SU-DHL-6 (cell line): ENCODE results near the gene ETV6.

Experiments used
- H2AFZ ChIP-seq: fragments of 200-600 bp; sonication (generic); 2 replicates; pipeline ENCODE4 v1.6.1; 2014; ENCODE audit warnings: low read depth, mild to moderate bottlenecking, moderate library complexity, mixed read lengths, antibody characterized with exemption, low read length; ENCODE audit not compliant: severe bottlenecking
- H3F3A ChIP-seq: fragments of 200-600 bp; shearing (Covaris generic); 2 replicates; pipeline ENCODE4 v1.6.0; 2016; ENCODE audit warnings: antibody characterized with exemption, mild to moderate bottlenecking; ENCODE audit not compliant: insufficient read depth
- H3K27ac ChIP-seq: fragments of 200-600 bp; sonication (generic); 2 replicates; pipeline ENCODE4 v1.5.1; 2016; ENCODE audit warnings: low read depth, mild to moderate bottlenecking, low read length, moderate library complexity, mixed read lengths
- H3K27me3 ChIP-seq: fragments of 200-600 bp; sonication (generic), shearing (Covaris generic); 2 replicates; pipeline ENCODE4 v1.6.0; 2014; ENCODE audit warnings: mild to moderate bottlenecking, low read length
- H3K36me3 ChIP-seq: fragments of 200-600 bp; sonication (generic); 2 replicates; pipeline ENCODE4 v1.6.1; 2014; ENCODE audit warnings: mild to moderate bottlenecking, low read length, mixed read lengths
- H3K4me2 ChIP-seq: fragments of 300-600, 200-600 bp; shearing (Covaris generic), sonication (generic); 2 replicates; pipeline ENCODE4 v1.6.0; 2014; ENCODE audit warnings: low read length, low read depth, mild to moderate bottlenecking; ENCODE audit not compliant: poor library complexity, severe bottlenecking
- H3K4me3 ChIP-seq: fragments of 200-600 bp; sonication (generic); 2 replicates; pipeline ENCODE4 v1.5.1; 2014; ENCODE audit warnings: antibody characterized with exemption, low read length, mild to moderate bottlenecking, mixed read lengths; ENCODE audit not compliant: insufficient read depth, poor library complexity, severe bottlenecking
- H3K79me2 ChIP-seq: fragments of 200-600 bp; sonication (generic); 2 replicates; pipeline ENCODE4 v1.6.1; 2014; ENCODE audit warnings: mild to moderate bottlenecking, low read length, moderate library complexity; ENCODE audit not compliant: insufficient read depth
- H3K9ac ChIP-seq: fragments of 200-600 bp; sonication (generic); 2 replicates; pipeline ENCODE4 v1.7.0; 2014; ENCODE audit warnings: mild to moderate bottlenecking, low read length
- H3K9me2 ChIP-seq: fragments of 200-600 bp; sonication (generic); replicated peaks from 2 replicates; pipeline ENCODE4 v1.6.1; 2014; ENCODE audit warnings: low read length; ENCODE audit not compliant: insufficient read depth
- H3K9me3 ChIP-seq: fragments of 200-600 bp; sonication (generic); 2 replicates; pipeline ENCODE4 v1.6.1; 2014; ENCODE audit warnings: low read length, mixed read lengths; ENCODE audit not compliant: insufficient read depth
- H4K20me1 ChIP-seq: fragments of 200-600 bp; sonication (generic); 2 replicates; pipeline ENCODE4 v1.6.1; 2014; ENCODE audit warnings: low read depth, mild to moderate bottlenecking, antibody characterized with exemption, low read length, moderate library complexity, mixed read lengths
- EZH2phosphoT487 ChIP-seq: fragments of 200-600 bp; sonication (generic), shearing (Covaris generic); conservative IDR thresholded peaks from 2 replicates; pipeline ENCODE4 v1.6.1; 2018; ENCODE audit warnings: mild to moderate bottlenecking, antibody characterized with exemption, low read length, moderate library complexity, mixed read lengths
- TF ChIP-seq, protein P1 (sequence below): fragments of 200-600 bp; sonication (generic); IDR thresholded peaks from one replicate; pipeline ENCODE4 v1.5.1; 2017; ENCODE audit warnings: antibody characterized with exemption, mild to moderate bottlenecking, low read length, moderate library complexity; ENCODE audit not compliant: insufficient read depth, poor library complexity, severe bottlenecking

The ETV6 gene

GRCh38 chr12:11865824-11866223, 216.3 kb downstream of the ETV6 start:
- Histone ChIP-seq H2AFZ (no peak overlapping the region), H3K27ac (no peak overlapping the region), H3K9me3 (no peaks in the 10 kb centered on the region), H3K36me3 (no peaks in the 10 kb centered on the region), H3K79me2 (no peaks in the 10 kb centered on the region), H3K4me3 (no peak overlapping the region), H3F3A (no peaks in the 10 kb centered on the region), H4K20me1 (no peaks in the 10 kb centered on the region), H3K4me2 (no peak overlapping the region), H3K9ac (no peak overlapping the region), H3K27me3 (no peaks in the 10 kb centered on the region), H3K9me2 (no peaks in the 10 kb centered on the region)
- TF ChIP-seq, protein P1, sequence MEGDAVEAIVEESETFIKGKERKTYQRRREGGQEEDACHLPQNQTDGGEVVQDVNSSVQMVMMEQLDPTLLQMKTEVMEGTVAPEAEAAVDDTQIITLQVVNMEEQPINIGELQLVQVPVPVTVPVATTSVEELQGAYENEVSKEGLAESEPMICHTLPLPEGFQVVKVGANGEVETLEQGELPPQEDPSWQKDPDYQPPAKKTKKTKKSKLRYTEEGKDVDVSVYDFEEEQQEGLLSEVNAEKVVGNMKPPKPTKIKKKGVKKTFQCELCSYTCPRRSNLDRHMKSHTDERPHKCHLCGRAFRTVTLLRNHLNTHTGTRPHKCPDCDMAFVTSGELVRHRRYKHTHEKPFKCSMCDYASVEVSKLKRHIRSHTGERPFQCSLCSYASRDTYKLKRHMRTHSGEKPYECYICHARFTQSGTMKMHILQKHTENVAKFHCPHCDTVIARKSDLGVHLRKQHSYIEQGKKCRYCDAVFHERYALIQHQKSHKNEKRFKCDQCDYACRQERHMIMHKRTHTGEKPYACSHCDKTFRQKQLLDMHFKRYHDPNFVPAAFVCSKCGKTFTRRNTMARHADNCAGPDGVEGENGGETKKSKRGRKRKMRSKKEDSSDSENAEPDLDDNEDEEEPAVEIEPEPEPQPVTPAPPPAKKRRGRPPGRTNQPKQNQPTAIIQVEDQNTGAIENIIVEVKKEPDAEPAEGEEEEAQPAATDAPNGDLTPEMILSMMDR, result no peak
- no peak for TF ChIP-seq EZH2phosphoT487

DNA sequence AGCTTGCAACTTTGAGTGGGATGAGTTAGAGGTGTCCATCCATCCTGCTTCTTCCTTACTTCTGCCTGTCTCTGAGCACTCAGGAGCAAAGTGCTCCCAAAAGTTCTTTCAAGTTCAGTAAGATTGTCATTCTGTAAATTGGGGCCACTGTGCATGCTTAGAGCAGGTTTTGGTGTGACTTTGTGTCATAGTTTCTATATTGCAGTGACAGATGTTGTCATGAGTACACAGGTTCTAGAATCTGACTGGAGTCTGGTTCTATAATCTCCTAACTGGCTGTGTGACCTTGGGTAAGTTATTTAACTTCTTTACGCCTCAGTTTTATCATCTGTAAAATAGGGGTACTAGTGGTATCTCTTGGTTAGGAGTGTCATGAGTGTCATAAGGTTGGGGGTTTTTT, 218.6 kb downstream of the ETV6 start:
- Histone ChIP-seq H3K9ac (no peak overlapping the region), H3K36me3 (no peaks in the 10 kb centered on the region), H3K9me2 (no peaks in the 10 kb centered on the region), H3K27ac (no peak overlapping the region), H3K4me2 (no peak overlapping the region), H2AFZ (no peak overlapping the region), H3K4me3 (no peak overlapping the region), H3K79me2 (no peaks in the 10 kb centered on the region), H3K27me3 (no peaks in the 10 kb centered on the region), H3K9me3 (no peaks in the 10 kb centered on the region), H3F3A (no peaks in the 10 kb centered on the region), H4K20me1 (no peaks in the 10 kb centered on the region)
- TF ChIP-seq, protein P1, result no peak
- no peak for TF ChIP-seq EZH2phosphoT487

DNA sequence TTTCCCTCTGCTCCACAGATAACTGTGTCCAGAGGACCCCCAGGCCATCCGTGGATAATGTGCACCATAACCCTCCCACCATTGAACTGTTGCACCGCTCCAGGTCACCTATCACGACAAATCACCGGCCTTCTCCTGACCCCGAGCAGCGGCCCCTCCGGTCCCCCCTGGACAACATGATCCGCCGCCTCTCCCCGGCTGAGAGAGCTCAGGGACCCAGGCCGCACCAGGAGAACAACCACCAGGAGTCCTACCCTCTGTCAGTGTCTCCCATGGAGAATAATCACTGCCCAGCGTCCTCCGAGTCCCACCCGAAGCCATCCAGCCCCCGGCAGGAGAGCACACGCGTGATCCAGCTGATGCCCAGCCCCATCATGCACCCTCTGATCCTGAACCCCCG, 219.9 kb downstream of the ETV6 start:
- H3K9me3 ChIP-seq, result no peaks in the 10 kb centered on the region
- TF ChIP-seq, protein P1, result no peak
- no peak for TF ChIP-seq EZH2phosphoT487
- H3K4me2 ChIP-seq, result no peak overlapping the region
- no peaks in the 10 kb centered on the region for H4K20me1 ChIP-seq
- no peaks in the 10 kb centered on the region for H3F3A ChIP-seq
- H3K27me3 ChIP-seq, result no peaks in the 10 kb centered on the region
- H3K79me2 ChIP-seq, result no peaks in the 10 kb centered on the region
- H3K36me3 ChIP-seq, result no peaks in the 10 kb centered on the region
- H3K4me3 ChIP-seq, result no peak overlapping the region
- H3K9me2 ChIP-seq, result no peaks in the 10 kb centered on the region
- no peak overlapping the region for H3K27ac ChIP-seq
- no peak overlapping the region for H3K9ac ChIP-seq
- no peak overlapping the region for H2AFZ ChIP-seq
